EL (cell line): ENCODE measurements around the gene EYS.

Source experiments
- DNase-seq: peaks from one replicate; pipeline ENCODE4 v3.0.0-alpha.2; 2016

EYS gene

DNA sequence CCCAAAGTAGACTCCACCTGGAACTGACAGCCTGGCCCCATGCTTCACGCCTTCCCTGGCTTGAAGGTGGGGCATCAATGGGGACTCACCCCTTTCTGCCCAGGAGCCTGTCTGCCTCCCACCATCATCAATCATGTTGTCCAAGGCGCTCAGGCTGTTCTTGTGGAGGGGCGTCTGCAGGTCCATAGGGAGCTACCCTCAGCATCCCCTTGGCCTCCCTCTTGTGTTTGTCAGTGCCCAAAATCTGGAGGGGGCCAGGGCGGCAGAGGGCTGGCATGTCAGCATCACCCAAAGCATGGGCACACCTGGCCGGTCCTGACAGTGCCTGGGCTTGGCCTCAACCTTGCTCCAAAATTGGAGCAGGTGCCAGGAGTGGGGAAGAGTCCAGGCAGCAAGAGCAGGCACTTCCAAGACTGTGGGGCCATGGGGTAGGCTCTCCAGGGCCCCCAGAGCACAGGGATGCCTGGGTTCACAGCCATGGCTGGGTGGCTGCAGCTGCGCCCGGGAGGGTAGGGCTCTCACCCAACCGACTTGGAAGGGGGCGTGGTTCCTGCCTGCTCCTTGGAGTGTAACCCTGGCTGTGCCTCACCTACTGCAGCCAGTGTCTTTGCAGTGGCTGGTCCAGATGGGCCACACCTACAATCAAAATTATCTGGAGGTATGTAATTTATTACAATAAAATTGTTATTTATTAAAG, 903.4 kb downstream of the EYS start:
- DNase-seq: no peak

GRCh38 chr6:64792534-64792933, 914.5 kb downstream of the EYS start:
- no peak for DNase-seq

GRCh38 chr6:64789476-64789875, 917.5 kb downstream of the EYS start:
- DNase-seq: no peak

- no peak for DNase-seq
Measured at GRCh38 chr6:64786736-64787135, 920.3 kb downstream of the EYS start.

- no peak for DNase-seq
Measured at GRCh38 chr6:64782877-64783276, 924.1 kb downstream of the EYS start.

DNA sequence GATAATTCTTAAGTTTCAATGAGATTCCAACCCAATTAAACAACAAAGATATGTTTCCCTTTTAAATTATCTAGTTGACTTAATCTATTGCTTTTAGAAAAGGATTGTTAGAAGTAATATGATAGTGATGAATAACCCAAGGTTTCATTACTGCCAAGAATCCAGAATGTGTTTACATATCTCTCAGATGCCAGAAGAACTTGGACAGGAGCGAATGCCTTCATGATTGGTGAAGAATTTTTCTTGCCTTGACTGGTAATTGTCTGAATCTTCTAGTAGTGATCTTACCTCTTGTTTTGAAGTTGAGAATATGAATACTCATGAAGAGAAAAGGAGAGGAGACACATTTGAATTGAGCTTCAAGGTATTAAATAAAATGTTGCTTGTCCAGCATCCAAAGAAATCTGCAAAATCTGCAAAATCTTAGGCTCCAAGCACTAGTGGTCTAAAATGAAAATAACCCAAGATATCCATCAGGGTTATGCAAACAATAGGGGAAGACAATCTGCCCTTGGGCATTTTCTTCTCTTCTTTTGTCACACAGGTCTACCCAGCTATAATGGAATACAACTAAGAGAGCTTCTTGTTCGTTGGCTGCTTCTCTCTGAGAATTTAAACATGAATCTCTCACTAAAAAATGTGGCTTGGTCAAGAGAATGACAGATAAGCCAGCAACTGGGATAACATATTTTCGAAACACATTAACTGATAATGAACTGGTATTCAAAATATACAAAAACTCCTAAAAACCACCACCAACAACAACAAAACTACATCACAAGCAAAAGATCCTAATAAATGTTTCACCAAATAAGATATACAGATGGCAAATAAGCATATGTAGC, 928.9 kb downstream of the EYS start:
- DNase-seq: no peak

GRCh38 chr6:64776359-64776758, 930.7 kb downstream of the EYS start:
- no peak for DNase-seq

DNA sequence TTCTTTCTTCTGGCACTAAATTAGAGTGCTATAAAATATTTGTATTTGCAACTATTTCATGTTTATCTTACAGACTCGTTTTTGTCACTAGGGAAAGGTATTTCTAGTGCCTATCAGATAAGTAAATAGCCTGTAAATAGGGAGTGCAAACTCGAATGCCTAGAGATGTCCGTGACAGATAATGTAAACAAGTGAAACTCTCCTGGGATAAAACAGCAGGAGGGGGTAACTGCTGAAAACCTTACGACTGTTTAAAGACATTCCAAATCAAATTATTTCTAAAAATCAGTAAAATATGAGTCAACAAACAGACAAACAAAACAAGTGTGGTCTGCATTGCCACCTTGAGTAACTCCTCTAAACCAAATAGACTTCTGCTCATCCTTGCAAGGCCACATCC, 932.1 kb downstream of the EYS start:
- no peak for DNase-seq

- DNase-seq: no peak
Measured at GRCh38 chr6:64750910-64751309, 956.1 kb downstream of the EYS start.

- DNase-seq: no peak
Measured at GRCh38 chr6:64737418-64737817, 969.6 kb downstream of the EYS start.

DNA sequence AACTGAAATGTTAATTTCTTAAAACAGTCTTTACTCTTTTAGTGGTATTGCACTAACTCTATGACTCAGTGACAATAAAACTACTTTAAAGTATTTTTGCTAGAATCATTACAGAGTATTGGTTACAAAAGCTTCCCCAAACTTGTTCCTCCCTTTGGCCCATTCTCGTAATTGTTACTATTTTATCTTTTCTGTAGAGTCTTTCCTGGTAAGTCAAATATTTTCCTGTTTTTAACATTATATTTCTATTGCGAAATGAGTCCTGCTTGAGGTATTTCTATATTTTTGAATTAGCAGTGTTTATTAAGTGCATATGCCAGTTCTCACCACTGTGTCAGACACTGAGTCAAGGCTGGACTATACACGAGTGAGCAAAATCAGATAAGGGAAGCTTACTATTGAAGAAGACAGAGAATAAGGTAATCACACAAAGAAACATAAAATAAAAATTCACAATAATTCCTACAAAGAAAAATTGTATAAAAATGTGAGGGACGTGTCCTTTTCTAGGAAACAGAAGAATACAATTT, 970.5 kb downstream of the EYS start:
- no peak for DNase-seq

GRCh38 chr6:64733433-64733832, 973.6 kb downstream of the EYS start:
- no peak for DNase-seq

- no peak for DNase-seq
Measured at GRCh38 chr6:64732888-64733287, 974.1 kb downstream of the EYS start.

DNA sequence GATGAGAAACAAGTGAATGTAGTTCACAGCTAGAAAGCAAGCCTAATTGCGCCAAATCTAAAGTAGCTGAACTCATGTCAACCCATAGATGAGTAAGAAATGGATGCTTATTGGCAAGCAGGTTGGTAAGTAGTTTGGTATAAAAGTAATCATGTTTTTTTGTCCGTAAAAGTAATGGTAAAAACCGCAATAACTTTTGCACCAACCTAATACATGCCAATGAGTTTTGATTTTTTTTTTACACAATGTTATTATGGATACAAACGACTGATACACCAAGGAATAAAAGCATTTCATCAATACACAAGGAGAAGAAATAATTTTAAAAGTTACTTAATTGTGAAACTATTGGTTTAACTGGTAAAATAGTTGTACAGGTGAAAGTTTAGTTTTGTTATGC, 977.5 kb downstream of the EYS start:
- no peak for DNase-seq

GRCh38 chr6:64727075-64727474, 980.0 kb downstream of the EYS start:
- DNase-seq: no peak

- DNase-seq: no peak
Measured at GRCh38 chr6:64724091-64724490, 982.9 kb downstream of the EYS start.

- DNase-seq: no peak
Measured at GRCh38 chr6:64723327-64724058, 983.5 kb downstream of the EYS start.

- DNase-seq: no peak
Measured at GRCh38 chr6:64721865-64722264, 985.2 kb downstream of the EYS start.

DNA sequence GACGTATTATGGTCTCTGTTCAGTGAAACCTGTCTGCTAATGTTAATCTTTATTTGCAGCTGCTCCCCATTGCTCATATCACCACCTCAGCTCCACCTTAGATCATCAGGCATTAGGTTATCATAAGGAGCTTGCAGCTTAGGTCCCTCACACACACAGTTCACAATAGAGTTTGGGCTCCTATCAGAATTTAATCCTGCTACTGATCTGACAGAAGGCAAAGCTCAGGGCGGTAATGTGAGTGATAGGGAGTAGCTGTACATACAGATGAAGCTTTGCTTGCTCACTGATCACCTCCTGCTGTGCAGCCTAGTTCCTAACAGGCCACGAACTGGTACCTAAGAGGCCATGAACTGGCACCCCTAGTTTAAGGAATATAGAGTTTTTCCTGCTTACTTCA, 989.7 kb downstream of the EYS start:
- DNase-seq: no peak

- DNase-seq: no peak
Measured at GRCh38 chr6:64715624-64716023, 991.4 kb downstream of the EYS start.

DNA sequence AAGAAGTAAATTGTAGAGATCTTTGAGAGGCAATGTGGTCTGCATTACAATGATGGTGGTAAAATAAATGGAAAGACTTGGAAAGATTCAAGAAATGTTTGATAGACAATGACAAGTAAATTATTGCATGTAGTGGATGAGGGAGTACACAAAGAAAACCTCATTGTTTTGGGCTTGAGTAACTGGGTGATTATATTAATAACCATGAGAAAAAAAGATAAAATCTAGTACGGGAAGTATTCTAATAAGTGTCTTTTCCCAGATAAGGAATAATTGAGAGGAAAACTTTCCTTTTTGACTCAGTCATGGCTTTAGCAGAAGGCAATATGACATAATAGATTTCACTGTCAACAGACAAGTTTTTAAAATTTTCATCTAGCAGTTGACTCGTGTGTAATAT, 993.0 kb downstream of the EYS start:
- DNase-seq: no peak

DNA sequence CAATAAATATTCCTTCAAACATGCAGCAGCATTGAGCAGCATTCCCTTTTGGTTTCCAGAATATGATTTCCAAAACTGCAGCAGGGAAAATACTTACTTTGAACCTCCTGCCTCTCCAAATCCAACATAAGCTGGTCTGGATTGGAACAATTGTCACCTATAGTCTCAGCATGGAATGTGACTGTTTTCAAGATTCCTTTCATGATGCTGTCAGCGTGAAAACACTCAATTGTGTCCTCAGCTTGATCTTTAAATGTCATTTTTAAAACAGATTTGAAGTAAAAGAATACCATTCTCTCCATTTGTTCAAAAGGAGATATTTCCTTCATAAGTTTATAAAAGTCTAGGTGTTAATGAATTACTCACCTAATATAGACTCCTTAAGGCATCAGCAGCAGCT, 993.9 kb downstream of the EYS start:
- DNase-seq: no peak

GRCh38 chr6:64712606-64713005, 994.4 kb downstream of the EYS start:
- DNase-seq: no peak

- DNase-seq: no peak
Measured at GRCh38 chr6:64703922-64704321, 1003.1 kb downstream of the EYS start.
